ENCODE measurements around the gene SEMA3G.

SEMA3G gene

DNA sequence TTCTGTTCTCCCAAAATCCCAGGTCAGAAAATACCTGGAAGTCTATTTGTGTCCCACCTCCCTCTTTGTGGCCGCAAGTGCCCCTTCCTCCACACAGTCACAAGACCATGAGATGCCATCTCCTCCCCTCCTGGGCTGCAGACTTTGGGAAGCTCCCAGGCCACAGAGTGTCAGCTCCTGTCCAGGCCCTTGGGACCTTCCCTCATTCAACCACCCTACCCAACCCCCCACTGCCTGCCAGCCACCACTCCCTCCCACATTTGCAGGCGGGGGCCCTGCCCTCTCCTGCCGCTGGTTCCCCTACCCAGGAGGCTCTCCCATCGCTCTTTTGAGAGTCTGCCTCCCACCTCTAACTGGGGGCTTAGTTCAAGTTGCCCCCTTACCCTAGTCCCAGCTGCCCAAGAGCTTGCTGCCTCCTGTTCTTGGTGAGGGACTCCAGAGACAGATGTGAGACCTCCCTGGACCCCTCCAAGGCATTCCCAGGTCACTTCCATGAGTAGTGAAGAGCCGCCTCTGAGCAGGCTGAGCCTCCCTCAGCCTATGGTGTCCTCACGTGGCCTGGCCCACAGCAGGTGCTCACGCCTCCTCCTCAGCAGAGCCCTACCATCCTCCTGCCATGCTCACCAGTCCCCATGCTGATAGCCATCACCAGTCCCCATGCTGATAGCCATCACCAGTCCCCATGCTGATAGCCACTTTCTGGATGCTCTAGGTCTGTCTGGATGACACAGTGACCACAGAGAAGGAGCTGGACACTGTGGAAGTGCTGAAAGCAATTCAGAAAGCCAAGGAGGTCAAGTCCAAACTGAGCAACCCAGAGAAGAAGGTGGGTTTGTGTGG is 34.4 kb upstream of the SEMA3G start:
- DNase-seq: no peak

DNA sequence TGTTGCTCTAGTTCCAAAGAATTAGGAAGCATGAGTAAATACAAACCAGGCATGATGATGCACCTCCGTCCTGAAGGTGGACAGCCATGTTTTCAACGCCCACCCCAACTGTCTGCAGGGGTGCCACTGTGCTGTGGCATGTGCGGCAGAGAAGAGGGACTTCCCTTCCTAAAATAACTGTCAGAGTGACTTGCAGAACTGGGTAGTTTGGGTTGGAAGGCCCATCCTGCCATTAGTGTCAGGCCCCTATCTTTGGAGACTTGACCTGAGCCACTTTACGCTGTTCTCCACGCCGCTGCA is 32.8 kb upstream of the SEMA3G start:
- no peak for DNase-seq

DNA sequence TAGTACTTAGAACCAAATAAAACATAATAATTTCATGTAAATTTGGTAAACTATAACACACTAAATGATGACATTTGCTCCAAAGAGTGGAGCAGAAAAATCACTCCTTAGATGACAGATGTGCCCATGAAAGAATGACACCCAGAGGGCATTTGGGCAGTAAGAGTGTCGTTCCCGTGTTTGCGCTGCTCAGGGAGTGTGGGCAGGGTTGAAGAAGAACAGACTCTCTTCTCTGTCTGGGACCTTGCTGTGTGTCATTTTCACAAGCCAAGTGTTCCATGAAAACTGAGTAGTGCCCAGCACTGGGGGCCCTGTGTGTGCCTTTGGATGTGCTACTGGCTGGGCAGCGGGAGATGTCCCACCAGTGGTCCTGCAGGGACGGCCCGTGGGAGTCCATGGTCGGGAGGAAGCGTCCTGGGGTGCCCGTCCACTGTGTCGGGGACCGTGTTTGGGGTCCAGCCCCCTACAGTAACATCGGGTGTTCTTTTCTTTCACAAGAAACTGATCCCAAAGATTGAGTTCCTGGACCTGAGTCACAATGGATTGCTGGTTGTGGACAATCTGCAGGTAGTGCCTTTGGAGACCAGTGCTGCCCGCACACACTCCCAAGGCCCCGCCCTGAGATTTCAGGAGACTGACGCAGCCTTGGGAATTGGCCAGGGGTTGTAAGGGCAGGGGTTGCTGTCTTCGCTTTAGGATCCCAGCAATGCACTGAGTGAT is 32.3 kb upstream of the SEMA3G start:
- no peak for DNase-seq

GRCh38 chr3:52473026-52473425 is 28.1 kb upstream of the SEMA3G start:
- DNase-seq: no peak

GRCh38 chr3:52472239-52473000 is 27.5 kb upstream of the SEMA3G start:
- no peak for DNase-seq

DNA sequence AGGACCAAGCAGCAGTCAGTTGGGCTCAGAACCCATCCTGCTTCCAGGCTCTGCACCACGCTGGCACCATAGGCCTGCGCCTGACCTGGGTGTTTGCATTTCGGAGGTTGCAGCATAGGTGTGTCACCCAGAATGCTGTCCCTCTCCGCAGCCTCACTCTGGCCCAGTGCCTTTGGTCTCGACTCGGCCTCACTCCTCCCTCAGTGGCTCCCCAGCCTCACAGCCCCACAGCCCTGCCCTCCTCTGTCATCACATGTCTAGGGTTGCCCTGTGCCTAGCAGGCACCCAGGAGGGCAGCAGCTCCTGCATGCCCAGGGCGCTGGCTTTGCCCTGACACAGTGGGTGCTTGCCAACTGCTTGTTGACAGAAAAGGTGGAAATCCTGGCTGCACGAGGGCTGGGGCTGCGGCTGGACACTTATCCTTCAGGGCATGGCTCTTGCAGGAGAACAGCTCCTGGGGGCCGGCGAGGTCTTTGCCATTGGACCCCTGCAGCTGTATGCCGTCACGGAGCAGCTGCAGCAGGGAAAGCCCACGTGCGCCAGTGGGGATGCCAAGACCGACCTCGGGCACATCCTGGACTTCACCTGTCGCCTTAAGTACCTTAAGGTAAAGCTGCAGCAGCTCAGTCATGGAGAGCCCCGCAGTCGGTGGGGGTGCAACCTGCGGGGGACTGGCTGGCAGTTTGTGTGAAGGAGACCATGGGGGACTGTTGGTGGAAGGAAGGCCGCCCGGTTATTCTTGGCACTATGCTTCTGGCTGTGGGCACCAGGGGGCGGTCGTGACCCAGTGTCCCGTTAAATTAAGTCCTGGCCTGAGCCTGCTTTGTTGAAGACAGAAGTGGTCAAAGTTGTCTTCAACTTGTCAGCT is 26.7 kb upstream of the SEMA3G start:
- peak; percentile 41 for DNase-seq

GRCh38 chr3:52470920-52471319 is 26.0 kb upstream of the SEMA3G start:
- no peak for DNase-seq

- no peak for DNase-seq
These were observed 24.1 kb upstream of the SEMA3G start for GRCh38 chr3:52469001-52469400.

DNA sequence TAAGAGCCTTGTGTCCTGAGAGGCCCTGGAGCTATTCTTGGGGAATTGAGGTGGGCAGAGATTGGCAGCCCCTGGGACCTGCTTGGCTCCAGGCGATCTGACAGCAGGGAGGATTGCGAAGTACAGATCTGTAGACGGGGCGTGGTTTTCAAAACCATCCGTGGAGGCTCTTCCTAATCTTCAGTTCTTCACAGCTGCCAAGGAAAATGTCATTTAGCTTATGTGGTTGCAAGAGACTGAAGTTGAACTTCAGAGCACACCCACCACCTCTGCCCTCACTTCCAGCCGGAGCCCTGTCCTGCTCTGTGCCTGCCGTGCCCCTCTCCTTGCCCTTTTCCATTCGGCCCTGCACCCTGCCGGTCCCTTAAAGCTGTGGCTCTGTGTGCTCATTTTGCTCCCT is 23.4 kb upstream of the SEMA3G start:
- DNase-seq: no peak

DNA sequence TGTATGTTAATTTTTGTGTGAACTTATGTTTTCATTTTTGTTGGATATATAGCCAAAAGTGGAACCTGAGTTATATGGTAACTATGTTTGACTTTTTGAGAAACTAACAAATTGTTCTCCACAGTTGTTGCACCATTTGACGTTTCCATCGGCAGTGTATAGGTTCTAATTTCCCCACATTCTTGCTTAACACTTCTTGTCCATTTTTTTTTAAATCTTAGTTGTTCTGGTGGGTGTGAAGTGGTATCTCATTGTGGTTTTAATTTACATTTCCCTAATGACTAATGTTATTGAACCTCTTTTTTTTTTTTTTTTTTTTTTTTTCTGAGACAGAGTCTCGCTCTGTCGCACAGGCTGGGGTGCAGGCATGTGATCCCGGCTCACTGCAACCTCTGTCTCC is 18.5 kb upstream of the SEMA3G start:
- DNase-seq: no peak

- DNase-seq: no peak
These were observed 17.0 kb upstream of the SEMA3G start for GRCh38 chr3:52461874-52462273.

DNA sequence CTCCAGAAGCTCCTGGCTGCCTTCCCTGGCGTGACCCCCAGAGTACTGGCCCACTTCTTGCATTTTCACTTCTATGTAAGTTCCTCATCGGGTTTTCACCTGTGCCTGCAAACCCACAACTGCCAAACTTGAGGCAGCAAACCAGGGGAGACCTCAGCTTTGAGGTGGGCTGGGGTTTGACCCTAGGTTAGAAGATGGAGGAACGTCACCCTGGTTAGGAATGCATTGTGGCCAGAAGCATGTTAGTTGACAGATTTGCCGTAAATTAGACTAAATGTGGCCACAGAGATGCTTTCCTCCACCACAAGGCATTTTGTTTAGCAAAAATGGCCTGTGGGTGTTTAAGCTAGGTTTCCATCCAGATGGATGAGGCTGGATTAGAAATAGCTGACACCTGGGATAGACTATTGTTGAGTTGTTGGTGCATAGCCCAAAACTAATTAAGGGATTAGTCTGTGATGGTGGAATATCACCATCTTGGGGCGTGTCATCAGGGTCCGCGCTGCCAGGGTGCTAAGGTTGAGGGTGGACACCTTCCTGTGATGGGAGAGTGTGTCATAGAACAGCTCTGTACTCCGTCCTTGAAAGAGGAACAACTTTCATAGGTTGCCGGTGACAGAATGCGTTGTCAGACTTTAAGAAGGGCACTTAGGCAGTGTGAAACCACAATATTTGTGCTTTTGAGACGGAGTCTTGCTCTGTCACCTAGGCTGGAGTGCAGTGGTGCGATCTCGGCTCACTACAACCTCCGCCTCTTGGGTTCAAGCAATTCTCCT is 14.1 kb upstream of the SEMA3G start:
- no peak for DNase-seq

DNA sequence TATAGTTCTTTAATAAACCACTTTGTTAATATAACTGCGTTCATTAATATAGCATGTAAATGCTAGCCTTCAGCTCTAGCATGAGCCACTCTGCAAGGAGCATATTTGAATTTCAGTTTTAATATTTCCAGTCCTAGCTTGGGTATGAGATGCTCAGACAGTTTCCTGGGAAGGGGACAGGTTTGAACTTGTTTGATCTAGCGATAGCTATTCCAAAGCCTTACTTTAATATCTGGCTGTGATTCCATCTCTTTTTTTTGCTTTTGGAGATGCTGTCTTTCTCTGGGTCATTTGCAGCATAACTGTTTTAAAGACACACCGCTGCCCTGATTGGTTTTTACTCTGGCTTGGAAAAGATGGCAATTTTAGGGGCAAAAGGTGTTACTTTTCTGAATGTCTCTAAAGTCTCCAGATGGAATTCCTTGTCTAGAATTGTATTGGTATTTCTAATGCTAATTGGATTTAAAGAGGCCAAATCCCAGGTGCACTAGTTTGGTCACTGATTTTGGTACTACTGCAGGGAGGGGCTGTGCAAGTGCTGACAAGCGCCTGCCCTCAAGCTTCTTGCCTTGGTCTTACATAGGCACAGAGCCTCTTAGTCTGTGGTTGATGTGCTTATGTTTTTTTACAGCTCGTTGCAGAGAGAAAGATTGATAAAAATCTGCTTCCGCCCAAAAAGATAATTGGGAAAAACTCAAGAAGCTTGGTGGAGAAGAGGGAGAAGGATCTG is 13.3 kb upstream of the SEMA3G start:
- no peak for DNase-seq

- DNase-seq: no peak
These were observed 11.9 kb upstream of the SEMA3G start for GRCh38 chr3:52456800-52457183.

DNA sequence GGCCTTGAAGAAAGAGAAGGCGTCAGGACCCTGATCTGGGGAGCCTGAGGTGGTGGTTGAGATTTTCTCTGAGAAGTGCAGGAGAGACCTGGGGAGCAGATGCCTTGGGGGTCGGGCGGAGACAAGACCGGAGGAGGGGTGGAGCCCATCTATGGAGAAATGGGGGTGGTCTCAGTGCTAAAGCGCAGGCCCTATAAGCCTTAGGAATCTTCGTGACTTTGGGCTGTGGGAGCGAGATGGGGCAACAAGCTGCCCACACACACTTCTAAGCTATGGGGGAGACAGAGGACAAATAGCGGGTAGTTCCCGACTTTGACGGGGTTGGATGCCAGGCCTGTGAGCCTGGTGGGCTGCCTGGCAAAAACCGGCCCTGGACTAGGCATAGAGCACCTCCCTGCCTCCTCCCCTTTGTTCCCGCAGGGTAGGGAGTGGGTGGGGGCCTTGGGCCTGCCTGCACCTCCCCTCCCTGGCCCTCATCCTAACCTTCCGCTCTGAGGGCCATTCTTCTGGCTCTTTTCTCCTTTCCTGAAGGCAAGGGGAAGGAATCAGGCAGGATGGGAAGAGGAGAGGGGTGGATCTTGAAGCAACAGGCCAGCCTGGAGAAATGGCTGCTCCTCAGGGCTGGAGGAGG is 11.4 kb upstream of the SEMA3G start:
- DNase-seq: no peak

GRCh38 chr3:52455283-52456168 is 10.6 kb upstream of the SEMA3G start, which contains the start of gene NISCH:
NISCH (plus strand) TSS chr3:52455604; CDS start chr3:52455642, 38 bp downstream.
- peak; percentile 99 for DNase-seq

DNA sequence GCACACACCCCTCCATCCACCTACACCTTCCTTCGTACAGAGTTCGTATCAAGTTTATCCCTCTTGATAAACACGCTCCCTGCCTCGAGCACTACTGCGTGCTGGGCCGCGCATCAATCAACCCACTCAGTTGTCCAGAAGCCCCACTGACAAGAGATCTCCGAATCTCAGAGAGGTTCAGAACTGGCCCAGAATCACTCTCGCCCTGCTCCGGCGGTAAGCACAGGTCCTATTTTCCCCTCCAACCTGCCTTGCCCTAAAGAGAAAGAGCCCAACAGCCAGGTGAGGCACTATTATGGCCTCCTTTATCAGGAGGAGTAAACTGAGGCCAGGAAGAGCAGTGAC is 10.0 kb upstream of the SEMA3G start:
- no peak for DNase-seq

GRCh38 chr3:52454250-52454937 is 9.5 kb upstream of the SEMA3G start:
- no peak for DNase-seq

All from stimulated activated CD4-positive, alpha-beta T cell treated with anti-CD3 and anti-CD28 coated beads, Interleukin-4, amount 100 ng/mL, for 1 hour (primary cell).